Measurements from ENCODE around the gene SLK.

The SLK gene

GRCh38 chr10:104052431-104052830 is 85.5 kb downstream of the SLK start:
- DNase-seq (ENCODE audit: low read depth in 2 of 2): no peak

GRCh38 chr10:104053201-104053600 is 86.3 kb downstream of the SLK start:
- no peak for DNase-seq (ENCODE audit: low read depth in 2 of 2)

DNA sequence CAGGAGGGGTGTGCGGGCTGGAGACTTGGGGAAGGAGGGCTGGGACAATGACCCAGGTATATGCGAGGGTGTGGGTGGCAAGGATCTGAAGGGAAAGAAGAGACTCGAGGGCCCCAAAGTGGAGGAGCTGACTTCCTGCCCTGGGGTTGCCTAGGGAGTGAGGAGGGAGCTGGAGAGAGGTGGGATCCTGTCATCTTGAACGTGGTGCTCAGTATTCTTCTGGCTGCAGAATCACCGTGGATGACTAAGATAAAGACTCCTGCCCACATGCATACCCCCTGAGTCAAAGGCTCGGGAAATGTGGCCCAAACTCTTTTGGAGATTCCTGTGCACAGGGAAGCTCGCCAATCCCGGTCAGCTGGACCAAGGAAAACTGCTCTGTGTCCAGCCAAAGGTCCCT is 87.5 kb downstream of the SLK start:
- no peak for DNase-seq (ENCODE audit: low read depth in 2 of 2)

- no peak for DNase-seq (ENCODE audit: low read depth in 2 of 2)
These were observed 89.8 kb downstream of the SLK start for GRCh38 chr10:104056619-104057273.

GRCh38 chr10:104057717-104058116 is 90.8 kb downstream of the SLK start:
- DNase-seq (ENCODE audit: low read depth in 2 of 2): no peak

DNA sequence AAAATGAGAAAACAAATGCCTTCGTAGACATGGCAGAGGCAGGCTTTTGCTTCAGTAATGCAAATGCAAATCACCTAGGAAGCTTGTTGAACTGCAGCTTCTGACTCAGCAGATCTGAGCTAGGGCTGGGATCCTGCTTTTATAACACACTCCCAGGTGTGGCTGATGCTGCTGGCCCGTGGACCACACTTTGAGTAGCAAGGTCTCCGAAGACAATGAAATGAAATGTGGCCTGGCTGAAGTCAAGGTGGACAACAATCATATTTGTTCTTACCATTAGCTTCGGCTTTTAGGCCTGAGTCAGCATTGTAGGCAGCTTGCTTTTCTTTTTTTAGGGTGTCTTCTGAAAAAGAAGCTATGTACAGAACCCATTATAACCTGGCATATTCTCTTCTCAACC is 92.4 kb downstream of the SLK start:
- DNase-seq (ENCODE audit: low read depth in 2 of 2): no peak

DNA sequence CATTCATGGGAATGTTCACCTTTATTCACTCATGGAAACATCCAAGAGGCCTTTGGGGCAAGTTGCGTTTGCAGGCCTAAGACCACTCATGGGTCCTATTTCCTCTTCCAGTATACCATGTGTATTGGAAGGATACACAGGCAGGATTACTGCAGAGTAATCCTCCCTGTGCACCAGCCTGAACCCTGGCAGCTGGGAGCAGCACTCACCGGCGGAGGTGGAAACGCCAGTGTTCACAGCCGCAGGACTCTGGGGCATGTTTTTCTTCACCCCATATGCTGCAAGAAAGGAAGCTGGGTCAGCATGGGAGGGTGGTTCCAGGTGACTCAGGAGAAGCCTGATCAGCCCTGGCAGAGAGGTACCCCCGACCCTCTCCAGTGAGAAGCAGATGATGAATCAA is 94.3 kb downstream of the SLK start:
- no peak for DNase-seq (ENCODE audit: low read depth in 2 of 2)

- DNase-seq (ENCODE audit: low read depth in 2 of 2): no peak
These were observed 98.8 kb downstream of the SLK start for GRCh38 chr10:104065748-104066147.

DNA sequence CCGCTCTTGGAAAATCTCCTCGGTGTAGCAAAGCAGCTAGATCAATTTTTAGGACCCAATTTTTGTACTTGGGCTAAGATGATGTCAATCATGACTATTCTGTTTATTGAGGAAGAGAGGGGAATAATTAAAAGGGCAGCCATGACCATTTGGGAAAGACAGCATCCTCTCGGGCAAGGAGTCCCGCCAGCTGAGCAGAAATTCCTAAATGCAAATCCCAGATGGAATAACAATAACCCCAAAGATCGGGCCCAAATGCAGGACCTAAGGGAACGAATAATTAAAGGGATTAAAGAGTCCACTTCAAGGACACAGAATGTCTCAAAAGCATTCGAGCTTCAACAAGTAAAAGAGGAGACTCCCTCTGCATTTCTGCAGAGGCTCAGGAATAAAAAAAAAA is 100.0 kb downstream of the SLK start:
- no peak for DNase-seq (ENCODE audit: low read depth in 2 of 2)

DNA sequence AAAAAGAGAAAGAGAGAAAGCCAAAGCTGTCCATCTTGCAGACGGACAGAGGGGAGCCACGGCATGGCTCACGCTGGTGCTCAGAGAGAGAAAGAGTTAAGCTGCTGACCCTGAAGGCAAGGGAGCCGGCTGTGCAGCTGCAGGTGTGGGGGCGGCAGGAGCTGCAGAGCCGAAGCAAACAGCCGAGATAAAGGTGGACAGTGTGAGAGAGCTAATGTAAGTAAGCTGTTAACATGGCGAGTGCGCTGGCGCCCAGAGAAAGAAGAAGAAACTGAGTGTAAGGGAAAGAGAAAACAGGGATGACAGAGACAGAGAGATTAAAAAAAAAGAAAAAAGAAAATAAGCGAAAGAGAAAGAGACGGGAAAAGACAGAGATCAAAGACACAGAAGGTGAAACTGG is 100.6 kb downstream of the SLK start:
- no peak for DNase-seq (ENCODE audit: low read depth in 2 of 2)

DNA sequence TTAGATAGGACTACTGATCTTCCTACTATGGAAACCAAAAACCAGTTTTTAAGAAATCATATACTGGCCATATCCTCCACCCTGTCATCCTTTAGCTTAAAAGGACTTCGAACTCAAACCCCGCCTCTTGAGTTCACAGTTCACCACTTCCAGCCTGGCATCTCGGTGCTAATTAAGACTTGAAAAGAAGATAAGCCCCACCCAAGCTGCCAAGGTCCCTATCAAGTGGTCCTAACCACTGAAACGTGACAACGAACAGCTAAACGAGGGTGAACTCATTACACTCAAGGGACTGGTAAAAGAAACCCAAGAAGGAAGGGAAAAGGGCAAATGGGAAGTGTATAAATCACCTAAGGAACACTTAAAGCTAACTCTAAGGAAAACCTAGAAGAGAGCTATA is 102.7 kb downstream of the SLK start:
- no peak for DNase-seq (ENCODE audit: low read depth in 2 of 2)

- no peak for DNase-seq (ENCODE audit: low read depth in 2 of 2)
These were observed 105.8 kb downstream of the SLK start for GRCh38 chr10:104072786-104073185.

DNA sequence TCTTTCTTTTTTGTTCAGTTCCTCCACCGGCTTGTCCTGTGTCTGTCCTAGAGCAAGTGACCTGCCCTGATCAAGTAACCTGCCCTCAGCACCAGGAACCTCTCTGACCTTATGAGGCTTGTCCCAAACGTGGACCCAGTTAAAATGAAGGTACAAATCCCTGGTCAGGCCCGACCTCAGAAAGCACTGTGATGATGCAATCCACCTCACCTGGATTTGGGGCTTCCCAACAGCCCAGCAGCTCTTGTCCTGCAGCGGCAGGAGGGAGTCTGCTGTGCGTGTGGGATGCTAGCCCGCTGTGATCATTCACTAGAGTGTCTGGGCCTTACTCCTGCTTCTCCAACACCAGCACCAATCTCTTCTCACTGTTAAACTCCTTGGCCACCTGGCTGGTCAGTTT is 107.6 kb downstream of the SLK start:
- DNase-seq (ENCODE audit: low read depth in 2 of 2): no peak

- DNase-seq (ENCODE audit: low read depth in 2 of 2): no peak
These were observed 109.8 kb downstream of the SLK start for GRCh38 chr10:104076743-104077160.

DNA sequence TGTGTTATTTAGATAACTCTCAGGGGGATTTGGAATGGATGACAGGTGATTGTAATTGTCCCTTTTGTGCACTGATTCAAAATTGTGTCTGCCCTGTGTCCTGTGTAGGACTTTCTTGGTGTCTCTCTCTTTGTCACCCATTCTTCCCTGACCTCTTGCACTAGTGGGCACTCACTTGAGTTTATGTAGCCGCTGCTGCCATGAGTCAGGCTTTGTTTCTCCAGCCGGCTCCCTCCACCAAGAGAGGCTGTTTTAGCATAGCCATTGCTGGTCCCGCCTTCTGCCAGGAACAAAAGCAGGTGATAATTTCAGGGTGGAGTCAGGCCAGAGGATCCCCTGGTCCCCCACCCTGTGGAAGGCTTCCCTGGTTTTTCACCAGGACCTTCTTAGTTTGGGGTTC is 110.3 kb downstream of the SLK start:
- no peak for DNase-seq (ENCODE audit: low read depth in 2 of 2)

- DNase-seq (ENCODE audit: low read depth in 2 of 2): no peak
These were observed 110.8 kb downstream of the SLK start for GRCh38 chr10:104077663-104078151.

Measured in stimulated activated CD4-positive, alpha-beta T cell treated with anti-CD3 and anti-CD28 coated beads, Interleukin-4, amount 100 ng/mL, for 48 hours (primary cell).